ENCODE data around the gene S100A1.

The S100A1 gene

GRCh38 chr1:153640861-153641260 lies 12.6 kb downstream of the S100A1 start:
- H3K36me3 ChIP-seq (replicated peaks; ENCODE audit: low read depth, low read length) = peaks cover 90% of the 10 kb centered on the region
- peaks cover 65% of the 10 kb centered on the region for H3K79me2 ChIP-seq (ENCODE audit: low read length)
- H2AFZ ChIP-seq (ENCODE audit: low read depth, low read length) = no peak overlapping the region
- TF ChIP-seq CTCF (IDR thresholded peaks at IDR 0.05; ENCODE audit: low read depth, low read length) (no peak), EZH2phosphoT487 (IDR thresholded peaks at IDR 0.05; ENCODE audit: low read depth) (no peak)
- peaks cover 3% of the 10 kb centered on the region for H3K4me1 ChIP-seq (ENCODE audit: low read length)
- no peaks in the 10 kb centered on the region for H3K27me3 ChIP-seq (ENCODE audit: low read depth, low read length)
- no peaks in the 10 kb centered on the region for H3K9me3 ChIP-seq (ENCODE audit: insufficient read depth, low read length)
- no peak overlapping the region for H3K4me3 ChIP-seq (ENCODE audit: low read length)
- H3K4me2 ChIP-seq (ENCODE audit: low read length) = no peak overlapping the region
- H4K20me1 ChIP-seq (ENCODE audit: insufficient read depth, low read length) = peaks cover 10% of the 10 kb centered on the region; the same call in 1 of the 2 replicates
- H3K27ac ChIP-seq (ENCODE audit: low read length) = no peak overlapping the region
- no peak overlapping the region for H3K9ac ChIP-seq (ENCODE audit: low read length)

GRCh38 chr1:153642161-153642560 lies 13.9 kb downstream of the S100A1 start:
- Histone ChIP-seq H3K4me2 (ENCODE audit: low read length) (no peak overlapping the region), H3K27ac (ENCODE audit: low read length) (no peak overlapping the region), H2AFZ (ENCODE audit: low read depth, low read length) (no peak overlapping the region), H3K36me3 (replicated peaks; ENCODE audit: low read depth, low read length) (peaks cover 88% of the 10 kb centered on the region), H3K9me3 (ENCODE audit: insufficient read depth, low read length) (no peaks in the 10 kb centered on the region), H3K9ac (ENCODE audit: low read length) (no peak overlapping the region), H3K4me3 (ENCODE audit: low read length) (no peak overlapping the region), H3K79me2 (ENCODE audit: low read length) (peaks cover 52% of the 10 kb centered on the region), H4K20me1 (ENCODE audit: insufficient read depth, low read length) (peaks cover 10% of the 10 kb centered on the region; the same call in 1 of the 2 replicates), H3K4me1 (ENCODE audit: low read length) (no peaks in the 10 kb centered on the region), H3K27me3 (ENCODE audit: low read depth, low read length) (no peaks in the 10 kb centered on the region)
- TF ChIP-seq CTCF (IDR thresholded peaks at IDR 0.05; ENCODE audit: low read depth, low read length) (no peak), EZH2phosphoT487 (IDR thresholded peaks at IDR 0.05; ENCODE audit: low read depth) (no peak)

GRCh38 chr1:153643100-153643499 lies 14.9 kb downstream of the S100A1 start:
- Histone ChIP-seq H2AFZ (ENCODE audit: low read depth, low read length) (no peak overlapping the region), H3K4me1 (ENCODE audit: low read length) (no peaks in the 10 kb centered on the region), H3K27me3 (ENCODE audit: low read depth, low read length) (no peaks in the 10 kb centered on the region), H3K79me2 (ENCODE audit: low read length) (peaks cover 43% of the 10 kb centered on the region), H3K4me2 (ENCODE audit: low read length) (no peak overlapping the region), H3K4me3 (ENCODE audit: low read length) (no peak overlapping the region), H3K9ac (ENCODE audit: low read length) (no peak overlapping the region), H4K20me1 (ENCODE audit: insufficient read depth, low read length) (peaks cover 10% of the 10 kb centered on the region; the same call in 1 of the 2 replicates), H3K36me3 (replicated peaks; ENCODE audit: low read depth, low read length) (peaks cover 86% of the 10 kb centered on the region), H3K9me3 (ENCODE audit: insufficient read depth, low read length) (no peaks in the 10 kb centered on the region), H3K27ac (ENCODE audit: low read length) (no peak overlapping the region)
- TF ChIP-seq CTCF (IDR thresholded peaks at IDR 0.05; ENCODE audit: low read depth, low read length) (no peak), EZH2phosphoT487 (IDR thresholded peaks at IDR 0.05; ENCODE audit: low read depth) (no peak)

- Histone ChIP-seq H2AFZ (ENCODE audit: low read depth, low read length) (no peak overlapping the region), H3K9me3 (ENCODE audit: insufficient read depth, low read length) (no peaks in the 10 kb centered on the region), H3K4me3 (ENCODE audit: low read length) (no peak overlapping the region), H3K36me3 (replicated peaks; ENCODE audit: low read depth, low read length) (peaks cover 81% of the 10 kb centered on the region), H3K9ac (ENCODE audit: low read length) (no peak overlapping the region), H3K4me2 (ENCODE audit: low read length) (no peak overlapping the region), H3K27me3 (ENCODE audit: low read depth, low read length) (no peaks in the 10 kb centered on the region), H3K27ac (ENCODE audit: low read length) (no peak overlapping the region), H4K20me1 (ENCODE audit: insufficient read depth, low read length) (peaks cover 10% of the 10 kb centered on the region; the same call in 1 of the 2 replicates), H3K4me1 (ENCODE audit: low read length) (no peaks in the 10 kb centered on the region), H3K79me2 (ENCODE audit: low read length) (peaks cover 36% of the 10 kb centered on the region)
- no peak for TF ChIP-seq CTCF (IDR thresholded peaks at IDR 0.05; ENCODE audit: low read depth, low read length)
- no peak for TF ChIP-seq EZH2phosphoT487 (IDR thresholded peaks at IDR 0.05; ENCODE audit: low read depth)
Observed at GRCh38 chr1:153643816-153644215, 15.6 kb downstream of the S100A1 start.
